ENCODE measurements around the gene NTSR2. TPM values are rescaled to one million over a fixed set of nuclear protein-coding genes. Genes with fewer than 3 reads are reported as not detected.
A peak's percentile ranks its signal among the peaks of the same experiment; 100 is the strongest.

The NTSR2 gene, protein sequence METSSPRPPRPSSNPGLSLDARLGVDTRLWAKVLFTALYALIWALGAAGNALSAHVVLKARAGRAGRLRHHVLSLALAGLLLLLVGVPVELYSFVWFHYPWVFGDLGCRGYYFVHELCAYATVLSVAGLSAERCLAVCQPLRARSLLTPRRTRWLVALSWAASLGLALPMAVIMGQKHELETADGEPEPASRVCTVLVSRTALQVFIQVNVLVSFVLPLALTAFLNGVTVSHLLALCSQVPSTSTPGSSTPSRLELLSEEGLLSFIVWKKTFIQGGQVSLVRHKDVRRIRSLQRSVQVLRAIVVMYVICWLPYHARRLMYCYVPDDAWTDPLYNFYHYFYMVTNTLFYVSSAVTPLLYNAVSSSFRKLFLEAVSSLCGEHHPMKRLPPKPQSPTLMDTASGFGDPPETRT
- not detected for total RNA-seq

DNA sequence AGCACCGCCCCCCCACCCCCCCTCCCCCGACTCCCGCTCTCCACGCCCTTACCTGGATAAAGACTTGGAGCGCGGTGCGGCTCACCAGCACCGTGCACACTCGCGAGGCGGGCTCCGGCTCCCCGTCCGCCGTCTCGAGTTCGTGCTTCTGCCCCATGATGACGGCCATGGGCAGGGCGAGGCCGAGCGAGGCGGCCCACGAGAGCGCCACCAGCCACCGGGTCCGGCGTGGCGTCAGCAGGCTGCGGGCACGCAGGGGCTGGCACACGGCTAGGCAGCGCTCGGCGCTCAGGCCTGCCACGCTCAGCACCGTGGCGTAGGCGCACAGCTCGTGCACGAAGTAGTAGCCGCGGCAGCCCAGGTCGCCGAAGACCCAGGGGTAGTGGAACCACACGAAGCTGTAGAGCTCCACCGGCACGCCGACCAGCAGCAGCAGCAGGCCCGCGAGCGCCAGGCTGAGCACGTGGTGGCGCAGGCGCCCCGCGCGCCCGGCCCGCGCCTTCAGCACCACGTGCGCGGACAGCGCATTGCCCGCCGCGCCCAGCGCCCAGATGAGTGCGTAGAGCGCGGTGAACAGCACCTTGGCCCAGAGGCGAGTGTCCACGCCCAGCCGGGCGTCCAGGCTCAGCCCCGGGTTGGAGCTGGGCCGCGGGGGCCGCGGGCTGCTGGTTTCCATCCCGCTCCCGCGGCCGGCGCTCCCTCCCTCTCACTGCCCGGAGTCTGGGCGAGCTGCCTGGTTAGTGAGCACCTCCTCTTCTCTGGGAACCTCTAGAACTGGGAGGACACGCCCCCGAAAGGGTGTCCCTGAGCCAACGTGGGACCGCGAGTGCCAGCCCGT is at the start of gene NTSR2:
TSS of gene NTSR2 (minus strand) at position 742 of the 838 bp plus-strand sequence. CDS start at position 676, 66 bp downstream.
- 3 to 36% methylated on average over 8 to 49 of the region's 93 CpGs for WGBS, 2 donors
- Histone ChIP-seq H3K9me3 (no peaks in the 10 kb centered on the region), H3K4me1 (peaks cover 0 to 10% (median 5%) of the 10 kb centered on the region in 4 donors), H3K36me3 (no peaks in the 10 kb centered on the region), H3K27ac (no peak within 1 kb of the TSS), H3K27me3 (peaks cover 0 to 6% (median 0%) of the 10 kb centered on the region in 4 donors), H3K4me3 (no peak within 1 kb of the TSS)
- DNase-seq (peak; percentile 61 to 92), ATAC-seq (ENCODE audit: low FRiP score in 2 of 2) (peak; percentile 83 to 91)
- TF ChIP-seq, protein P1, sequence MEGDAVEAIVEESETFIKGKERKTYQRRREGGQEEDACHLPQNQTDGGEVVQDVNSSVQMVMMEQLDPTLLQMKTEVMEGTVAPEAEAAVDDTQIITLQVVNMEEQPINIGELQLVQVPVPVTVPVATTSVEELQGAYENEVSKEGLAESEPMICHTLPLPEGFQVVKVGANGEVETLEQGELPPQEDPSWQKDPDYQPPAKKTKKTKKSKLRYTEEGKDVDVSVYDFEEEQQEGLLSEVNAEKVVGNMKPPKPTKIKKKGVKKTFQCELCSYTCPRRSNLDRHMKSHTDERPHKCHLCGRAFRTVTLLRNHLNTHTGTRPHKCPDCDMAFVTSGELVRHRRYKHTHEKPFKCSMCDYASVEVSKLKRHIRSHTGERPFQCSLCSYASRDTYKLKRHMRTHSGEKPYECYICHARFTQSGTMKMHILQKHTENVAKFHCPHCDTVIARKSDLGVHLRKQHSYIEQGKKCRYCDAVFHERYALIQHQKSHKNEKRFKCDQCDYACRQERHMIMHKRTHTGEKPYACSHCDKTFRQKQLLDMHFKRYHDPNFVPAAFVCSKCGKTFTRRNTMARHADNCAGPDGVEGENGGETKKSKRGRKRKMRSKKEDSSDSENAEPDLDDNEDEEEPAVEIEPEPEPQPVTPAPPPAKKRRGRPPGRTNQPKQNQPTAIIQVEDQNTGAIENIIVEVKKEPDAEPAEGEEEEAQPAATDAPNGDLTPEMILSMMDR (IDR thresholded peaks at IDR 0.05) = no peak
- TF ChIP-seq EP300 (IDR thresholded peaks at IDR 0.05) (no peak), POLR2AphosphoS5 (IDR thresholded peaks at IDR 0.05) (no peak), POLR2A (IDR thresholded peaks at IDR 0.05) (no peak)

DNA sequence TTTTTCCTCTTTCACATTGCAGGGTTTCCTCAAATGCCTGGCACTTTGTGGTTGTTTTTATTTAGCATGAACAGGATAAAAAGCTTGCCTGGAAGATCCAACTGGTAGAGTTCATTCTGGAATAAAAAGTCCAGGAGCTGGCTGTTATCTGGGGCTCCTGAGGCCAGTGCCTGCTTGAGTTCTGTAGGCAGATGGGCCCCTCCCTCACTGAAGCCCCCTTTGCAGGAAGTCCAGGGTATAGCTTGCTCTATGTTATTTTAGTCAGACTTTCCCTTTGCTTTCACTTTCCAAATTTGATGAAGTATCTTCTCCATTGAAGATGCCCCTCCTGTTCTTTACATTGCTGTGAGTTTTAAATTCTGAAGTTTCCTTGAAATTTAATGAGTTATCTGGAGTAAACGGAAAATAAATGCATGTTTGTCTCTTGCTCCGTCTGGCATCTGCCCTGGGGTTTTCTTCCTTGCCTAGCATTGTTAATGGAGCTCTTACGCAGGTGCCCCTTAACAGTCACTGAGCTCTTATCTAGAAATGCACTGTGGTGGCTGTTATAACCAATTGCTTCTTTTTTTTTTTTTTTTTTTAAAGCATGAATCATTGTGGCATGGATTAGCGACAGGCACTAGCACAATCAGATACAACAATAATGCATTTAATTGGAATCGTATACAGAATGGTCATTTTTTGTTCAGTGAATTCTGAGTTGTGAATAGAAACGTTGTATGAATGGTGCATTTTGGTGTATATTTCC is 49.4 kb upstream of the NTSR2 start:
- H3K27ac ChIP-seq = no peak overlapping the region
- no peaks in the 10 kb centered on the region for H3K27me3 ChIP-seq
- H3K9me3 ChIP-seq = no peaks in the 10 kb centered on the region
- no peak for DNase-seq
- WGBS, 2 donors = 59 to 69% methylated on average over 6 of the region's 6 CpGs
- H3K4me1 ChIP-seq = peaks cover 4 to 15% (median 8%) of the 10 kb centered on the region in 4 donors
- no peak for TF ChIP-seq POLR2AphosphoS5 (IDR thresholded peaks at IDR 0.05)
- TF ChIP-seq EP300 (IDR thresholded peaks at IDR 0.05) = no peak
- TF ChIP-seq, protein P1 (IDR thresholded peaks at IDR 0.05) = no peak
- TF ChIP-seq POLR2A (IDR thresholded peaks at IDR 0.05) = no peak
- H3K36me3 ChIP-seq = no peaks in the 10 kb centered on the region
- H3K4me3 ChIP-seq = no peak overlapping the region
- no peak for ATAC-seq (ENCODE audit: low FRiP score in 2 of 2)

DNA sequence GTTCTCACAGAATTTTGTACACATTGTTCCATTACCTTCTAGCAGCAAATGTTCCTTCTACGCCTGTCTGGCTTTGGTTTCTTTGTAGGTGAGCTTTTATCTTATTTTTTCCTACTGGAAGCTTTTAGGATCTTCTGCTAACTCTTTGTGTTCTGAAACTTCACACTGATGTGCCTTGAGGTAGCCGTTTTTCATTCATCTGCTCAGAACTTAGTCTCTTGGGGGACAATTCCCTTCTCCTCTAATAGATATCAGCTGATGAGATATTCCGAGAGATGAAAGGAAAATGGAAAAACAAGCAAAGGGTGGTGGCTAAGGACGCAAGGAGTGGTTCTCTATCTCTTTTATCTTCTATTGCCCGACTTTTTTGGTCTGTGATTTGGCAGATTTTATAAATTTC is 48.6 kb upstream of the NTSR2 start:
- no peaks in the 10 kb centered on the region for H3K9me3 ChIP-seq
- H3K27ac ChIP-seq = no peak overlapping the region
- no peak overlapping the region for H3K4me3 ChIP-seq
- no peaks in the 10 kb centered on the region for H3K27me3 ChIP-seq
- WGBS, 2 donors = 73 to 76% methylated on average over 5 of the region's 5 CpGs
- ATAC-seq (ENCODE audit: low FRiP score in 2 of 2) (no peak), DNase-seq (no peak)
- H3K4me1 ChIP-seq = peaks cover 4 to 15% (median 8%) of the 10 kb centered on the region in 4 donors
- no peaks in the 10 kb centered on the region for H3K36me3 ChIP-seq
- TF ChIP-seq POLR2A (IDR thresholded peaks at IDR 0.05) = no peak
- no peak for TF ChIP-seq POLR2AphosphoS5 (IDR thresholded peaks at IDR 0.05)
- no peak for TF ChIP-seq EP300 (IDR thresholded peaks at IDR 0.05)
- TF ChIP-seq, protein P1 (IDR thresholded peaks at IDR 0.05) = no peak

DNA sequence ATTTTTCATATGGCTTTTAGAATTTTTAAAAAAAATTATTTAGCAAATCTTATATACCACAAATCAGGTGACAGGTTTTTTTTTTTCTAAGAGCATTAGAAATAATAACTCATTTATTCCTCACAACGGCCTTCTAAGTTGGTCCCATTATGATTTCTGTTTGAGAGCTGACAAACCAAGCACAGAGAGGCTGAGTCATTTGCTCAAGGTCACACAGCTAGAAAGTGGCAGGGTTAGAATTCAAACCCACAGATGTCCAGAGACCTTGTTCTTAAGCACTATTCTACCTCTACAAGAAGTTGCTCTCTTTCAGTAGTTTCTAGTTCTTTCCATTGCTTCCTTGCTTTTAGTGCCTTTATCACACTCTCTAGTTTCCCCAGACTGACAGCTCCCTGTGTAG is 47.6 kb upstream of the NTSR2 start:
- no peak overlapping the region for H3K27ac ChIP-seq
- whole genome bisulfite sequencing, 2 donors = 82 to 88% methylated on average over 1 of the region's 1 CpG
- H3K27me3 ChIP-seq = no peaks in the 10 kb centered on the region
- TF ChIP-seq, protein P1 (IDR thresholded peaks at IDR 0.05) = no peak
- TF ChIP-seq EP300 (IDR thresholded peaks at IDR 0.05) (no peak), POLR2A (IDR thresholded peaks at IDR 0.05) (no peak), POLR2AphosphoS5 (IDR thresholded peaks at IDR 0.05) (no peak)
- peaks cover 4 to 14% (median 8%) of the 10 kb centered on the region in 4 donors for H3K4me1 ChIP-seq
- H3K9me3 ChIP-seq = no peaks in the 10 kb centered on the region
- no peak overlapping the region for H3K4me3 ChIP-seq
- H3K36me3 ChIP-seq = no peaks in the 10 kb centered on the region
- no peak for ATAC-seq (ENCODE audit: low FRiP score in 2 of 2)
- no peak for DNase-seq
